ENCODE measurements around the gene ZFYVE21.

ZFYVE21 gene

GRCh38 chr14:103709814-103710213 is 5.8 kb upstream of the ZFYVE21 start:
- no peak for DNase-seq
- TF ChIP-seq, protein P1, sequence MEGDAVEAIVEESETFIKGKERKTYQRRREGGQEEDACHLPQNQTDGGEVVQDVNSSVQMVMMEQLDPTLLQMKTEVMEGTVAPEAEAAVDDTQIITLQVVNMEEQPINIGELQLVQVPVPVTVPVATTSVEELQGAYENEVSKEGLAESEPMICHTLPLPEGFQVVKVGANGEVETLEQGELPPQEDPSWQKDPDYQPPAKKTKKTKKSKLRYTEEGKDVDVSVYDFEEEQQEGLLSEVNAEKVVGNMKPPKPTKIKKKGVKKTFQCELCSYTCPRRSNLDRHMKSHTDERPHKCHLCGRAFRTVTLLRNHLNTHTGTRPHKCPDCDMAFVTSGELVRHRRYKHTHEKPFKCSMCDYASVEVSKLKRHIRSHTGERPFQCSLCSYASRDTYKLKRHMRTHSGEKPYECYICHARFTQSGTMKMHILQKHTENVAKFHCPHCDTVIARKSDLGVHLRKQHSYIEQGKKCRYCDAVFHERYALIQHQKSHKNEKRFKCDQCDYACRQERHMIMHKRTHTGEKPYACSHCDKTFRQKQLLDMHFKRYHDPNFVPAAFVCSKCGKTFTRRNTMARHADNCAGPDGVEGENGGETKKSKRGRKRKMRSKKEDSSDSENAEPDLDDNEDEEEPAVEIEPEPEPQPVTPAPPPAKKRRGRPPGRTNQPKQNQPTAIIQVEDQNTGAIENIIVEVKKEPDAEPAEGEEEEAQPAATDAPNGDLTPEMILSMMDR (IDR thresholded peaks at IDR 0.05; ENCODE audit: low read depth, low read length, missing control alignments), result no peak
- Histone ChIP-seq H3K27me3 (replicated peaks) (no peaks in the 10 kb centered on the region), H3K4me3 (ENCODE audit: low read depth, low read length) (no peak overlapping the region), H3K27ac (no peak overlapping the region), H3K36me3 (replicated peaks) (peaks cover 27% of the 10 kb centered on the region)
- in situ Hi-C loops (cut with HindIII; ENCODE audit: low pct_ligation_motif_present, low sequenced_read_pairs), result no loop called here

GRCh38 chr14:103710771-103711377 is 4.7 kb upstream of the ZFYVE21 start:
- Histone ChIP-seq H3K27ac (no peak overlapping the region), H3K36me3 (replicated peaks) (peaks cover 21% of the 10 kb centered on the region), H3K4me3 (ENCODE audit: low read depth, low read length) (no peak overlapping the region), H3K27me3 (replicated peaks) (no peaks in the 10 kb centered on the region)
- DNase-seq, result no peak
- in situ Hi-C loops (cut with HindIII; ENCODE audit: low pct_ligation_motif_present, low sequenced_read_pairs), result no loop called here
- TF ChIP-seq, protein P1 (IDR thresholded peaks at IDR 0.05; ENCODE audit: low read depth, low read length, missing control alignments), result no peak

- in situ Hi-C loops (cut with HindIII; ENCODE audit: low pct_ligation_motif_present, low sequenced_read_pairs), result no loop called here
- peaks cover 17% of the 10 kb centered on the region for H3K36me3 ChIP-seq (replicated peaks)
- no peak overlapping the region for H3K27ac ChIP-seq
- no peak overlapping the region for H3K4me3 ChIP-seq (ENCODE audit: low read depth, low read length)
- H3K27me3 ChIP-seq (replicated peaks), result no peaks in the 10 kb centered on the region
- no peak for DNase-seq
- TF ChIP-seq, protein P1 (IDR thresholded peaks at IDR 0.05; ENCODE audit: low read depth, low read length, missing control alignments), result no peak
These were observed 3.8 kb upstream of the ZFYVE21 start for GRCh38 chr14:103711516-103712431.

GRCh38 chr14:103712633-103713247 is 2.9 kb upstream of the ZFYVE21 start:
- H3K27ac ChIP-seq, result no peak overlapping the region

GRCh38 chr14:103713304-103714062 is 2.1 kb upstream of the ZFYVE21 start:
- H3K4me3 ChIP-seq (ENCODE audit: low read depth, low read length), result no peak overlapping the region
- TF ChIP-seq, protein P1 (IDR thresholded peaks at IDR 0.05; ENCODE audit: low read depth, low read length, missing control alignments), result no peak
- in situ Hi-C loops (cut with HindIII; ENCODE audit: low pct_ligation_motif_present, low sequenced_read_pairs), result no loop called here
- H3K27me3 ChIP-seq (replicated peaks), result no peaks in the 10 kb centered on the region
- DNase-seq, result no peak
- H3K36me3 ChIP-seq (replicated peaks), result peaks cover 10% of the 10 kb centered on the region
- no peak overlapping the region for H3K27ac ChIP-seq

More at GRCh38 chr14:103712633-103713247, 2.9 kb upstream of the ZFYVE21 start:
- TF ChIP-seq, protein P1 (IDR thresholded peaks at IDR 0.05; ENCODE audit: low read depth, low read length, missing control alignments), result no peak
- no peak for DNase-seq
- in situ Hi-C loops (cut with HindIII; ENCODE audit: low pct_ligation_motif_present, low sequenced_read_pairs), result no loop called here
- Histone ChIP-seq H3K36me3 (replicated peaks) (peaks cover 15% of the 10 kb centered on the region), H3K27me3 (replicated peaks) (no peaks in the 10 kb centered on the region), H3K4me3 (ENCODE audit: low read depth, low read length) (no peak overlapping the region)

Measured in brain microvascular endothelial cell (primary cell).